HG03159 (cell line): ENCODE measurements around the gene MOGAT2.

ENCODE experiments used
- ATAC-seq: cut with Tn5 transposase; IDR thresholded peaks from one replicate; pipeline ENCODE4 v1.9.1; 2021; ENCODE audit warnings: mild to moderate bottlenecking, moderate library complexity; ENCODE audit not compliant: unreplicated experiment

The MOGAT2 gene

GRCh38 chr11:75777461-75778110, 59.9 kb downstream of the MOGAT2 start:
- ATAC-seq: no peak

- ATAC-seq: no peak
Observed at GRCh38 chr11:75778962-75779361, 61.3 kb downstream of the MOGAT2 start.

GRCh38 chr11:75779960-75780359, 62.3 kb downstream of the MOGAT2 start:
- ATAC-seq: no peak

- no peak for ATAC-seq
Observed at GRCh38 chr11:75780888-75781287, 63.2 kb downstream of the MOGAT2 start.

GRCh38 chr11:75781296-75781695, 63.7 kb downstream of the MOGAT2 start:
- ATAC-seq: no peak

GRCh38 chr11:75781831-75782230, 64.2 kb downstream of the MOGAT2 start:
- no peak for ATAC-seq
